ENCODE data around the gene CNNM3. TPM values are rescaled to one million over a fixed set of nuclear protein-coding genes. Genes with fewer than 3 reads are reported as not detected.
A peak's percentile ranks its signal among the peaks of the same experiment; 100 is the strongest.

The CNNM3 gene
- total and polyA plus RNA-seq, 4 donors = 7.2 to 31.4 (median 14.6) TPM

DNA sequence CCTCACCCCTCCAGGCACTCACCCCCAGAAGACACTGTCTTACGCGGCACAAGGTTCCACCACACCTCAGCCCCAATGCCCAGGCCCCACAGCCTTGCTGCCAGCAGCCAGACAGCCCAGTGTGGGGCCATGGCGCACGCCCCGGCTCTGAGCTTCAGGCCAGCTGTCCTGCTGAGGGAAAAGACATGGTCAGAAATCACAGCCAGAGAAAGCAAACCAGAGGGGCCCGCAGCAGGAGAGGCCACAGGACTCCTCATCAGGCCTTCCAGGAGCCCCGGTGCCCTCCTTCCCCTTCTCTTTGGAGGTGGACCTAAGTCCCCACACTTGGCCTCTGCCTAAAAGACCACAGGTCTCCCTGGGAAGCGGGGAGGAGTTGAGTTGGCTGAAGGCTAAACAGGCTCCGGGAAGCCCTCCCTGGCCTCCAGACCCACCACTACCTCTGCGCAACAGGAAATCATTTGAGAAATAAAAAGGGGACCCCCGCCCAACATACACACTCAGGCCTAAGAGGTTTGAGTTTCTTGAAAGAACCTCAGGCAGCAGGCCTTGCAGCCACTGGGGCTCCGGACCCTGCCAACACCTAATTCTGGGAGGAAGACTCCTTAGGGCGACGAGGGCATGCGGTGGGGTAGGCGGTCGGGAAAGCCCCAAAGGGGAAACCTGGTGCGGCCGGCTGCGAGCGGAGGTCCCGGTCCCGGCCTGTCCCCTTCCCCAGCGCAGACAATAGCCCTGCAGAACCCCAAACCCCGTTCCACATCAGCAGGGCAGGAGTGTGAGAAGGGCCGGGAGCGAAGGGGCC is 51.9 kb downstream of the CNNM3 start:
- Histone ChIP-seq H3K27ac (ENCODE audit: low read depth in 1 of 2, low read length in 1 of 2) (peak overlapping the region; percentile 54 to 94), H3K4me3 (peak overlapping the region; percentile 68), H3K36me3 (ENCODE audit: control insufficient read depth in 4 of 4, insufficient read depth in 4 of 4, low read length in 4 of 4) (peaks cover 0 to 44% (median 30%) of the 10 kb centered on the region in 4 donors), H3K27me3 (ENCODE audit: control insufficient read depth in 3 of 3, insufficient read depth in 3 of 3, low read length in 2 of 3) (no peaks in the 10 kb centered on the region), H3K9ac (ENCODE audit: insufficient read depth in 1 of 2, low read length in 2 of 2) (peak overlapping the region; percentile 63 to 79), H3K4me1 (ENCODE audit: control insufficient read depth in 5 of 5, insufficient read depth in 5 of 5, low read length in 5 of 5) (peaks cover 0 to 24% (median 15%) of the 10 kb centered on the region in 5 donors), H3K9me3 (ENCODE audit: control insufficient read depth in 4 of 4, insufficient read depth in 3 of 4, low read length in 3 of 4) (no peaks in the 10 kb centered on the region)
- DNase-seq (peak in 1 of 3 donors; percentile 40), ATAC-seq (ENCODE audit: insufficient read depth, low FRiP score) (no peak)
- TF ChIP-seq, protein P1, sequence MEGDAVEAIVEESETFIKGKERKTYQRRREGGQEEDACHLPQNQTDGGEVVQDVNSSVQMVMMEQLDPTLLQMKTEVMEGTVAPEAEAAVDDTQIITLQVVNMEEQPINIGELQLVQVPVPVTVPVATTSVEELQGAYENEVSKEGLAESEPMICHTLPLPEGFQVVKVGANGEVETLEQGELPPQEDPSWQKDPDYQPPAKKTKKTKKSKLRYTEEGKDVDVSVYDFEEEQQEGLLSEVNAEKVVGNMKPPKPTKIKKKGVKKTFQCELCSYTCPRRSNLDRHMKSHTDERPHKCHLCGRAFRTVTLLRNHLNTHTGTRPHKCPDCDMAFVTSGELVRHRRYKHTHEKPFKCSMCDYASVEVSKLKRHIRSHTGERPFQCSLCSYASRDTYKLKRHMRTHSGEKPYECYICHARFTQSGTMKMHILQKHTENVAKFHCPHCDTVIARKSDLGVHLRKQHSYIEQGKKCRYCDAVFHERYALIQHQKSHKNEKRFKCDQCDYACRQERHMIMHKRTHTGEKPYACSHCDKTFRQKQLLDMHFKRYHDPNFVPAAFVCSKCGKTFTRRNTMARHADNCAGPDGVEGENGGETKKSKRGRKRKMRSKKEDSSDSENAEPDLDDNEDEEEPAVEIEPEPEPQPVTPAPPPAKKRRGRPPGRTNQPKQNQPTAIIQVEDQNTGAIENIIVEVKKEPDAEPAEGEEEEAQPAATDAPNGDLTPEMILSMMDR (IDR thresholded peaks at IDR 0.05; ENCODE audit: control extremely low read depth, extremely low read depth) = no peak
- WGBS, 2 donors = 6 to 12% methylated on average over 27 of the region's 27 CpGs

DNA sequence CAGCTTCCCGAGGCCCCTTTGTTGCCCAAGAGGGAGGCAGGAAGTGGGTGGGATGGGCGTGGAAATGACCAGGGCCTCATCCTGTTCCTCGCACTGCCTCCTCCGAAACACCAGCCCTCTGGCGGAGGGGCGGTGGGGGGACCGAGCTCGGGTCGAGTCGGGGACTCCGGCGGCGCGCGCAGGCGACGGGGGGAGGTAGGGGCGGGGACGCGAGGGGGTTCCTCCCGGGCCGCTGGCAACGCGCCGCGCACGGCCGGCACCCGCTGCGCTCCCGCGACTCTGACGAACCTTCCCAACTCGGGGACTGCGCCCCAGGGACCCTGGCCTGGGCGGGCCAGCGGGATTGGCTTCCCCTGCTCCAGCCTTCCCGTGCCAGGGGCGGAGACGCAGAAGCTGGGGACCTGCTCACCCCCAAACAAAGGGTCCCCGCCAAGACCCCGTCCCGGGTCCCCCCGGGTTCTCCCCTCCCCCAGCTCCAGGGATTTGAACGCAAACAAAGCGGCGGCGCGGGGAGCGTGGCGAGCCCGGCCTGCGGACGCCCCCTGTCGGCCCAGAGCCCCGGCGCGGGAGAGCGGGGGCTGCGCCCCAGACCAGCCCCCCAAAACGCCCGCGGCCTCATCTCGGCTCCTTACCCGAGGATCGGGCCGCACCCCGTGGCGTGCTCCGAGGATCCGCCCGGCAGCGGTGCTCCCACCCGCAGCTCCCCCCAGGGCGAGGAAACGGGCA is 52.6 kb downstream of the CNNM3 start:
- WGBS, 2 donors = 1 to 2% methylated on average over 36 to 76 of the region's 76 CpGs
- ATAC-seq (ENCODE audit: insufficient read depth, low FRiP score) (peak; percentile 51), DNase-seq (peak; percentile 97 to 98 (median 97))
- peak overlapping the region; percentile 49 to 63 for H3K9ac ChIP-seq (ENCODE audit: insufficient read depth in 1 of 2, low read length in 2 of 2)
- no peaks in the 10 kb centered on the region for H3K27me3 ChIP-seq (ENCODE audit: control insufficient read depth in 3 of 3, insufficient read depth in 3 of 3, low read length in 2 of 3)
- H3K4me3 ChIP-seq = peak overlapping the region; percentile 68
- no peaks in the 10 kb centered on the region for H3K9me3 ChIP-seq (ENCODE audit: control insufficient read depth in 4 of 4, insufficient read depth in 3 of 4, low read length in 3 of 4)
- TF ChIP-seq, protein P1 (IDR thresholded peaks at IDR 0.05; ENCODE audit: control extremely low read depth, extremely low read depth) = no peak
- peaks cover 0 to 24% (median 15%) of the 10 kb centered on the region in 5 donors for H3K4me1 ChIP-seq (ENCODE audit: control insufficient read depth in 5 of 5, insufficient read depth in 5 of 5, low read length in 5 of 5)
- peak overlapping the region; percentile 90 to 94 for H3K27ac ChIP-seq (ENCODE audit: low read depth in 1 of 2, low read length in 1 of 2)
- peaks cover 0 to 38% (median 23%) of the 10 kb centered on the region in 4 donors for H3K36me3 ChIP-seq (ENCODE audit: control insufficient read depth in 4 of 4, insufficient read depth in 4 of 4, low read length in 4 of 4)

DNA sequence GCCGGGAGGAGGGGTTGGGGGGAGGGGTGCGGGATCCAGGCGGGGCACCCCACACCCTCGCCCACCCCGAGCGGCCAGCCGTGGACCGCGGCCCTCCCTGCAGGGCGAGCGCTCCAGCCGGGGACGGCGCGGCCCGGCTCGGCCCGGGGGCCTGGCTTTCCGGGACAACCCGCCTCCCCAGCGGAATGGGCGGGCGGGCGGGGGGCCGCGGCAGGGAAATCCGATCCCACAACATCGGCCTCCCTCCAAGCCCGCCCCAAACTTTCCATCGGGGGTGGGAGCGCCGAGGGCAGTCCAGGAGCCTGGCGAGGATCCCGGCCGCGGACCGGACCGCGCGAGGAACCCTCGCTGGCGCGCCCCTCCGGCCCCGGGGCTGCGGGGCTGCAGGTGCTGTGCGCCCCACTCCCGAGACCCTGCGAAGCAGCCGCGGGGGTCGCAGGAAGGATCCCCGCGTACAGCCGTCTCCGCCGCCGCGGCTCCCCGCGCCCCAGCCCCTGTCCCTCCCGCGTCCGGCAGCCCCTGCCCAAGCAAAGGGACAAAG is 53.3 kb downstream of the CNNM3 start:
- peaks cover 0 to 24% (median 19%) of the 10 kb centered on the region in 5 donors for H3K4me1 ChIP-seq (ENCODE audit: control insufficient read depth in 5 of 5, insufficient read depth in 5 of 5, low read length in 5 of 5)
- WGBS, 2 donors = 1% methylated on average over 23 to 64 of the region's 64 CpGs
- DNase-seq = peak; percentile 91 to 94 (median 92)
- H3K27me3 ChIP-seq (ENCODE audit: control insufficient read depth in 3 of 3, insufficient read depth in 3 of 3, low read length in 2 of 3) = no peaks in the 10 kb centered on the region
- peak overlapping the region in 1 of 2 donors; percentile 46 for H3K9ac ChIP-seq (ENCODE audit: insufficient read depth in 1 of 2, low read length in 2 of 2)
- H3K4me3 ChIP-seq = peak overlapping the region; percentile 71
- TF ChIP-seq, protein P1 (IDR thresholded peaks at IDR 0.05; ENCODE audit: control extremely low read depth, extremely low read depth) = no peak
- H3K27ac ChIP-seq (ENCODE audit: low read depth in 1 of 2, low read length in 1 of 2) = peak overlapping the region; percentile 90 to 94
- H3K36me3 ChIP-seq (ENCODE audit: control insufficient read depth in 4 of 4, insufficient read depth in 4 of 4, low read length in 4 of 4) = peaks cover 0 to 31% (median 18%) of the 10 kb centered on the region in 4 donors
- H3K9me3 ChIP-seq (ENCODE audit: control insufficient read depth in 4 of 4, insufficient read depth in 3 of 4, low read length in 3 of 4) = no peaks in the 10 kb centered on the region
- ATAC-seq (ENCODE audit: insufficient read depth, low FRiP score) = peak; percentile 64

Measured in lung (tissue), 12 donors.